Measurements from ENCODE around the gene RET.

Gene RET

GRCh38 chr10:43120929-43121314 lies 44.1 kb downstream of the RET start:
- DNase-seq (ENCODE audit: low spot score) = no peak

- no peak for DNase-seq (ENCODE audit: low spot score)
Measured at GRCh38 chr10:43121444-43121843, 44.6 kb downstream of the RET start.

DNA sequence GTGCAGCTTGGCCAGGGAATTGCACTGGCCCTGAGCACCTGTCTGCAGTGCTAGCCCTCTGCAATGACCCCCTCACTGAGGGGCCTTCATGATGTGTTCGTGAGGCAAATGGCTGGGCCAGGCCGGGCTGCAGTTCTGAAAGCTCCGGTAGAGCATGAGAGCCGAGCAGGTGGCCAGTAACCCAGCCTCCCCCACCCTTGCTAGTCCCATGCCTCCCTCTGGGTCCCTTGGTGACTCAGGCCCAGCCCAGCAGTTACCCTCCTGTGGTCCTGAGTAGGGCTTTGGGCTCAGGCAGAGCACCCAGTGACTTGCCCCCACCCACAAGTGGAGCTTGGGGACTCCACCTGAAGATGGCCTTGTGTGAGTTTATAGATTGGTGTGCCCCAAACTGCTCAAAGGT lies 45.2 kb downstream of the RET start:
- DNase-seq (ENCODE audit: low spot score) = no peak

DNA sequence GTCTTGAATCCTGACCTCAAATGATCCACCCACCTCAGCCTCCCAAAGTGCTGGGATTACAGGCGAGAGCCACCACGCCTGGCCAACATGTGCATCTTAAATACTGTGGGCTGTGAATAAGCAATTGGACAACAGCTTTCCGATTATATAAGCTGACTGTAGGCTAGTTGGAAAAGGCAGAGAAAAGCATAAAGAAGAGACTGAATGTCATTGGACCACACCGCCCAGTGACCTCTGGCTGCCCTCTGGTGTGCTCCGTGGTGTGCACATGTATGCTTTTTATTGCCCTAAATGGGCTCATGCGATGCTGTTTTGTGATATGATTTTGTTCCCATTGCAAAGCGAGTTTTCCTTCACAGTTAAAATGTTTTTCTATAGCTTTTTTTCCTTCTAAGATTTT lies 46.0 kb downstream of the RET start:
- DNase-seq (ENCODE audit: low spot score) = no peak

DNA sequence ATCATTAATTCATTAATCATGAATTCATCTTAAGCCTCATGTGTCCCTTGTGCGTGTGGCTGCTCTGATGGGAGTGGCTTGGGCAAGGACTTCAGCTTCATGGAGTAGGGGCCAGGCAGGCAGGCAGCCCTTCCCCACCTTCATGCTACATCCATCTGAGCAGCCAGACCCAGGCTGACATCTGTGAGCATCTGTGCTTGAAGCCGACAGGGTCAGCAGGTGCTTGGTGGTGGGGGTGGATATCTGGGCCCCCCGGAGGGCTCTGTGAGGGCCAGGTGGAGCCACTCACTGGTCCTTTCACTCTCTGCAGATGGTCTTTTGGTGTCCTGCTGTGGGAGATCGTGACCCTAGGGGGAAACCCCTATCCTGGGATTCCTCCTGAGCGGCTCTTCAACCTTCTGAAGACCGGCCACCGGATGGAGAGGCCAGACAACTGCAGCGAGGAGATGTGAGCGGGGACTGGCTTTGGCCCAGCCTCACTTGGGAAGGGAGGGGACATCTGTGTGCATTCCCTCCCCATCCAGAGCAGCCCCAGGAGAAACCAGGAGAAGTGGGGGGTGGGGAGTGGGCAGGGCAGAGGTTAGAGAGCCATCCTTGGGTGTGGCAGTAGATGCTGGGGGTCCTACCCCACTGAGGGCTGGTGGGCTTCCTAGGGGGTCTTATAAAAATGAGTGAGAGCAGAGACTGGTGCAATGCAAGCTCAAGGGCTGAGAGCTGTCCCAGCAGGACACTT lies 46.7 kb downstream of the RET start:
- no peak for DNase-seq (ENCODE audit: low spot score)

- DNase-seq (ENCODE audit: low spot score) = no peak
Measured at GRCh38 chr10:43124094-43124521, 47.2 kb downstream of the RET start.

- no peak for DNase-seq (ENCODE audit: low spot score)
Measured at GRCh38 chr10:43124574-43125273, 47.9 kb downstream of the RET start.

DNA sequence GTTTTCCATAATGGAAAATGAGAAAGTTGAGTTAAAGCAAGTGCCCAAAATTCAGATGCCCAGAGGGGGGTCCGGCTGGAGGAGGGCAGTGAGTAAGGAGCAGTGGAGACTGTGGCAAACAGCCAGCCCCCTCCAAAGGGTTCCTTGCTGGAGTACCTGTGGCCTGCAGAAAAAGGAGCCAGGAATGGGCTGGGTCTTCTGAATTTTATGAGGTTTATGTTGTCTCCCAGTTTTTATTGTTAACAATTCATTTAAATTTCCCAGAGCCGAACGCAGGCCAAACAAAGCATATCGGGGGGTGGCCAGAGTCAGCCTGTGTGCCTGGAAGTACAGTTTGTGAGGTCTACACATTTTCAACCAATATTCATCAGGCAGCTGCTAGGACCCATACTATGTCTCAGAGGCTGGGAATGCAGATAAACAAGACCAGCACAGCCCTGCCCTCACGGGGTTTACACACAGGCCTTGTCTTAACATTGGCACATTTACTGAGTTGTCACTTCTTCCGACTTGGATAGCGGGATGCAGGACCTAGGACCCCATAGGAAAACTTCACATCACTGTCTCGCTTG lies 48.5 kb downstream of the RET start:
- DNase-seq (ENCODE audit: low spot score) = no peak

GRCh38 chr10:43125881-43126731 lies 49.2 kb downstream of the RET start:
- DNase-seq (ENCODE audit: low spot score) = no peak

GRCh38 chr10:43126759-43127424 lies 50.0 kb downstream of the RET start:
- DNase-seq (ENCODE audit: low spot score) = no peak

DNA sequence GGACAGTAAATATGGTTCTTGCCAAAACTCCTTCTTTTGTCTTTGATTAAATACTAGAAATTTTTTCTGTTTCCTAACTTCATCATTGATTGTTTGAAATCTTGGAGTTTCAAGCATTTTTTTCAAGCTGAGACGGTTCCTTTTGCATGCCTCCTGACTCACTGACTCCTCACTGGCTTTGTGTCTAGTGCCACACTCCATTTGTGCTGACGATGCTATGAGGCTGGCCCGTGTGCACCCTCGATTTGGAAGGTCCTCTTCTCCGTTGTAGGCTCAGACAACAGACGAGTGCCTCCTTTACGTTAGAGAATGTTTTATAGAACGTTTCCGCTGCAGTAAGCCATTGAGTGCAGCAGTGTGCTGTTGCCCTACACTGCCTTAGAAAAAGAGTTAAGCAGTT lies 50.6 kb downstream of the RET start:
- DNase-seq (ENCODE audit: low spot score) = no peak

DNA sequence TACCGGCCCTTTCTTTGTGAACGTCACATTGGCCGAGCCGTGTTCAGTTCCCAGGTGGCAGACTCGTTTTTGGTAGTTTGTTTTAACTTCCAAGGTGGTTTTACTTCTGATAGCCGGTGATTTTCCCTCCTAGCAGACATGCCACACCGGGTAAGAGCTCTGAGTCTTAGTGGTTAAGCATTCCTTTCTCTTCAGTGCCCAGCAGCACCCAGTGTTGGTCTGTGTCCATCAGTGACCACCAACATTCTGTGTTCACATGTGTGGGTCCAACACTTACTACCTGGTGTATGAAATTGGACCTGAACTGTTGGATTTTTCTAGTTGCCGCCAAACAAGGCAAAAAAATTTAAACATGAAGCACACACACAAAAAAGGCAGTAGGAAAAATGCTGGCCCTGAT lies 51.5 kb downstream of the RET start:
- DNase-seq (ENCODE audit: low spot score) = no peak

DNA sequence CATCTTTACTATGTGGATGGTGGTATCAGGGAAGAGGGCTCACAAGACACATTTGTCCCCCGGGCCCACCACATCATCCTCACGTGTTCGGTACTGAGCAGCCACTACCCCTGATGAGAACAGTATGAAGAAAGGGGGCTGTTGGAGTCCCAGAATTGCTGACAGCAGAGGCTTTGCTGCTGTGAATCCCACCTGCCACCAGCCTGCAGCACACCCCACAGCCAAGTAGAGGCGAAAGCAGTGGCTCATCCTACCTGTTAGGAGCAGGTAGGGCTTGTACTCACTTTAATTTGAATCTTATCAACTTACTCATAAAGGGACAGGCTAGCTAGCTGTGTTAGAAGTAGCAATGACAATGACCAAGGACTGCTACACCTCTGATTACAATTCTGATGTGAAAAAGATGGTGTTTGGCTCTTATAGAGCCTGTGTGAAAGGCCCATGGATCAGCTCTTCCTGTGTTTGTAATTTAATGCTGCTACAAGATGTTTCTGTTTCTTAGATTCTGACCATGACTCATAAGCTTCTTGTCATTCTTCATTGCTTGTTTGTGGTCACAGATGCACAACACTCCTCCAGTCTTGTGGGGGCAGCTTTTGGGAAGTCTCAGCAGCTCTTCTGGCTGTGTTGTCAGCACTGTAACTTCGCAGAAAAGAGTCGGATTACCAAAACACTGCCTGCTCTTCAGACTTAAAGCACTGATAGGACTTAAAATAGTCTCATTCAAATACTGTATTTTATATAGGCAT lies 52.3 kb downstream of the RET start:
- peak; percentile 94 for DNase-seq (ENCODE audit: low spot score)

GRCh38 chr10:43130770-43131171 lies 53.9 kb downstream of the RET start:
- DNase-seq (ENCODE audit: low spot score) = no peak

DNA sequence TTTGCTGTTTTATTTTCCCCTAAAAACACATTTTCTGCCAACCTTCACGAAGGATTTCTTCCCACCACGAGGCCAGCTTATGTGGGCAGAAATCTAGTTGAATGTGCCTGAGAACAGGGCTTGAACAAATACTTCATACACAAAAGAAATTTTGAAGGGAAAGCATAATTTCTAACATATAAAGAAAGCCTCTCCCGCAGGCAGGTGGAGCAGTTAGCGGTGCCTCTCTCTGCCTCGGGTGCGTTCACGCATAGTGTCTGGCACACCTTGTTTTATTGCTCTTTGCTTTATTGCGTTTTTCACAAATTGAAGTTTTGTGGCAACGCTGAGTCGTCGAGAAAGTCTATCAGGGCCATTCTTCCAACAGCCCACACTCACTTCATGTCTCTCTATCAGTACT lies 54.4 kb downstream of the RET start:
- DNase-seq (ENCODE audit: low spot score) = no peak

DNA sequence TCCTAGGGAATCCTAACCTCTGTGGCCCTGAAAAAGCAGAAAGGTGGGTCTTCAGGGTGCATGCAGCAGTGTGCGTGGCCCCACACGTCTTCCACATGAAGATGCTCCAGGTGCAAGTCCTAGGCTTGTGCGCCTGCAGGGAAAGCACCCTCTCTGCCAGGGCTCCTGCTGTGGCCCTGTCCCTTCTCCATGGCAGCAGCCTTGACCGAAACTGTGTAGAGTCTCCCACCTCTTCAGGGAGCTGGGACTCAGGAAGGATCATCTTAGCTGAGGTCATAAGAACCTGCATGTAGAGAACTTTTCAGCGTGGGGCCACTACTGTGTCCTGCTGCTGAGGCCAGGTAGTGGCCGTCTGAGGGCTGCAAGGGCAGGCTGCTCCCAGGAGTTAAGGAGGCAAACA lies 55.0 kb downstream of the RET start:
- no peak for DNase-seq (ENCODE audit: low spot score)

DNA sequence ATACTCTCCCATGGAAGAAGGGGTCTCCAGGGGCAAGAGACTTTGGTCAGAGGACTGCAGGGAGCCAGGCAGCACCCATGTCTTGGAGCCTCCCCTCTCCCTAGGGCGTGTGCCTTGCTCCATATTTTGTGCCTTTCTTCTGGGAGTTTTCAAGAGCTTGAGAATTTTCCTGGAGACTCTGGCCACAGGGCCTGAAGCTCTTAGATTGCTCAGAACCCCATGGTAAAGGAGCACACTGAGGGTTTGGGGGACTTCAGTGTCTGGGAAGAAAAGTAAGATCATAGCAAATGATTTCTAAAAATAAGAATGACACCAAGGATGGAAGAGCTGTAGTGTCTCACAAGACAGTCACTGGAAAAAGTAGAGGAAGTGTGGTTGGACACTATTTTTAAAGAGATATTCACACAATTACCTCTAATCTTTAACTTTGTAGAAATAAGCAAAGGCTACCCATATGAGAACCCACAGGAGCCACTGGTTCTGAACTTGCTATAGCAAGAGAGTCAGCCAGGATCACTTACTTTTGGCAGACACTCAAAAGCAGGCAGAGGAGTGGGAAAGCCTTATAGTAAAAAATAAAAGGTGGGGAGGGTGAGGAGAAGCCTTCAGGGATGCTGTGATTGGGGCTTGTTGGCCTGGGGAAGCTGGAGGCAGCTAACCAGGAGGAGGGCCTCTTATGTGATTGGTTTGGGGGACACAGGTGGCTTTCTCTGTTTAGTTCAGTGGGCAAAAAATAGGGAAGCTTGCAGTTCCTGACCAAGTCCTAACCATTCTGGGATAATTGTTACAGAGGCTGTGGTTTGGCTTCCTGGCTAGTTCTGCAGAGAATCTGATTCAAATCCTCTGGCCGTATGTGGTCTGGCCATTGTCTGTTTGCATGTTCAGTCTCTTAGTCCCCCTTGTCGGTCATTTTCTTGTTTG lies 56.3 kb downstream of the RET start:
- no peak for DNase-seq (ENCODE audit: low spot score)

GRCh38 chr10:43134126-43134905 lies 57.4 kb downstream of the RET start:
- DNase-seq (ENCODE audit: low spot score) = peak; percentile 8

- DNase-seq (ENCODE audit: low spot score) = no peak
Measured at GRCh38 chr10:43135064-43135463, 58.2 kb downstream of the RET start.
